Psoas muscle (tissue), 8 donors: ENCODE results near the gene LINGO3. TPM values are rescaled to one million over a fixed set of nuclear protein-coding genes. Genes with fewer than 3 reads are reported as not detected.

ENCODE experiments used
- ATAC-seq, 4 donors: fragments of 200-7000 bp; cut with Tn5 transposase; one replicate each; pipeline ENCODE4 v1.9.1; 2020; ENCODE audit warnings: moderate library complexity in 3 of 4, mild to moderate bottlenecking in 2 of 4
- DNase-seq, 2 donors: peaks; one replicate each; pipeline ENCODE4 v3.0.0-alpha.2; 2020
- H3K27ac ChIP-seq: fragments of 200-600 bp; one replicate; pipeline ENCODE4 v1.8.0; 2022
- H3K27me3 ChIP-seq, 3 donors: fragments of 200-600 bp in 1 of 3; one replicate each; pipeline versions ENCODE4 v1.6.1 to v1.8.0; 2013 to 2022; ENCODE audit warnings: low read length in 2 of 3, mild to moderate bottlenecking in 2 of 3, moderate library complexity in 1 of 3; ENCODE audit not compliant: insufficient read depth in 3 of 3
- H3K36me3 ChIP-seq, 2 donors: fragments of 200-600 bp in 1 of 2; one replicate each; pipeline versions ENCODE4 v1.6.1 to v1.8.0; 2013 to 2022; ENCODE audit warnings: low read depth in 1 of 2, mild to moderate bottlenecking in 1 of 2, moderate library complexity in 1 of 2; ENCODE audit not compliant: insufficient read depth in 1 of 2
- H3K4me1 ChIP-seq: fragments of 200-600 bp; one replicate; pipeline ENCODE4 v1.8.0; 2022
- H3K4me3 ChIP-seq: fragments of 200-600 bp; one replicate; pipeline ENCODE4 v1.8.0; 2022; ENCODE audit warnings: mild to moderate bottlenecking
- H3K9me3 ChIP-seq: fragments of 200-600 bp; one replicate; pipeline ENCODE4 v1.8.0; 2022
- WGBS, 3 donors: extraction: QIAGEN DNeasy Blood & Tissue Kit; methylation state at CpG; one replicate each; pipeline versions ENCODE4 v1.1.6 to v1.1.7; 2013; 5-methylcytosine and 5-hydroxymethylcytosine counted together
- intact Hi-C, 2 donors: fragments of 100-400 bp; cut with DNase I; formaldehyde crosslinking; loops; one replicate each; pipeline versions ENCODE4 v1.11.0 to v1.14.2; 2022
- polyA plus RNA-seq, 3 donors: library from polyadenylated mRNA; stranded (reverse); fragments of 200-250 nt; gene quantifications; one replicate each; pipeline ENCODE4 v1.2.3, GENCODE V29; 2013
- total RNA-seq, 4 donors: library from RNA; stranded (reverse); fragmentation: NEBNext Ultra II Directional in 2 of 4; extraction: Animal tissue kit (Norgen Biotek cat#: 25700) in 2 of 4; gene quantifications; one replicate each; pipeline versions ENCODE4 v1.2.1 to v1.2.4, GENCODE V29; 2021 to 2023
- TF ChIP-seq, protein P1 (sequence below): fragments of 200-600 bp; IDR thresholded peaks from one replicate; pipeline ENCODE4 v1.8.0; 2022; ENCODE audit warnings: antibody characterized with exemption
- donor health status: healthy with polysubstance abuse.
- donor health status: DM: no; HTN: no; CAD: no; lungs with moderate emphysema.
- donor health status: Bipolar disorder and iron deficiency.
- donor health status: healthy.
- donor health status: DM: yes; HTN: yes; CAD: no.
- donor health status: DM: no; HTN: no; CAD: no.
- donor health status: DM: no; HTN: no; CAD: no.
- donor health status: DM: yes; HTN: yes; CAD: no.

LINGO3 gene
- total and polyA plus RNA-seq, 7 donors = 0.04 TPM; not detected in 6

DNA sequence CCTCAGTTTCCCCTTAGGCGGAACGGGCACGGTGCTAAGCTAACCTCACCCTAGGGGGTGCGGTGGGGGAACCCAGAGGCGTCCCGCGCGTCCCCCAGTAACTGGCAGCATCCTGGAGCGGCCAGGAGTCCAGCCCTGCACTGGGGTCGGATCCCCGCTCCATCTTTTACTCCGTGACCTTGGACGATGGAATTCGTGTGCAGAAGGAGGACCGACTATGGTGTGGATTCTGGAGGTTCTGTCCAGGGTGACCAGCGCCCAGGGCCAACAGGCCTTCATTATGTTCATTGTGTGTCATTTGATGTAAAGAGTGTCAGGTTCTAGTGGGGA is 21.2 kb upstream of the LINGO3 start:
- no peaks in the 10 kb centered on the region for H3K9me3 ChIP-seq
- intact Hi-C loops = loop anchor here in 1 of 2 donors (5.0 kb wide), 1 partner anchor 92 kb away; the partner anchor contains the start of genes PLEKHJ1 and SF3A2
- H3K36me3 ChIP-seq = peaks cover 0 to 20% of the 10 kb centered on the region in 2 donors
- H3K4me1 ChIP-seq = peaks cover 53% of the 10 kb centered on the region
- DNase-seq (no peak), ATAC-seq (no peak)
- H3K27ac ChIP-seq = peak overlapping the region; percentile 84
- 1 to 3% (median 2%) methylated on average over 16 of the region's 16 CpGs for WGBS, 3 donors
- peak overlapping the region; percentile 93 for H3K4me3 ChIP-seq
- no peaks in the 10 kb centered on the region for H3K27me3 ChIP-seq
- TF ChIP-seq, protein P1, sequence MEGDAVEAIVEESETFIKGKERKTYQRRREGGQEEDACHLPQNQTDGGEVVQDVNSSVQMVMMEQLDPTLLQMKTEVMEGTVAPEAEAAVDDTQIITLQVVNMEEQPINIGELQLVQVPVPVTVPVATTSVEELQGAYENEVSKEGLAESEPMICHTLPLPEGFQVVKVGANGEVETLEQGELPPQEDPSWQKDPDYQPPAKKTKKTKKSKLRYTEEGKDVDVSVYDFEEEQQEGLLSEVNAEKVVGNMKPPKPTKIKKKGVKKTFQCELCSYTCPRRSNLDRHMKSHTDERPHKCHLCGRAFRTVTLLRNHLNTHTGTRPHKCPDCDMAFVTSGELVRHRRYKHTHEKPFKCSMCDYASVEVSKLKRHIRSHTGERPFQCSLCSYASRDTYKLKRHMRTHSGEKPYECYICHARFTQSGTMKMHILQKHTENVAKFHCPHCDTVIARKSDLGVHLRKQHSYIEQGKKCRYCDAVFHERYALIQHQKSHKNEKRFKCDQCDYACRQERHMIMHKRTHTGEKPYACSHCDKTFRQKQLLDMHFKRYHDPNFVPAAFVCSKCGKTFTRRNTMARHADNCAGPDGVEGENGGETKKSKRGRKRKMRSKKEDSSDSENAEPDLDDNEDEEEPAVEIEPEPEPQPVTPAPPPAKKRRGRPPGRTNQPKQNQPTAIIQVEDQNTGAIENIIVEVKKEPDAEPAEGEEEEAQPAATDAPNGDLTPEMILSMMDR = no peak

DNA sequence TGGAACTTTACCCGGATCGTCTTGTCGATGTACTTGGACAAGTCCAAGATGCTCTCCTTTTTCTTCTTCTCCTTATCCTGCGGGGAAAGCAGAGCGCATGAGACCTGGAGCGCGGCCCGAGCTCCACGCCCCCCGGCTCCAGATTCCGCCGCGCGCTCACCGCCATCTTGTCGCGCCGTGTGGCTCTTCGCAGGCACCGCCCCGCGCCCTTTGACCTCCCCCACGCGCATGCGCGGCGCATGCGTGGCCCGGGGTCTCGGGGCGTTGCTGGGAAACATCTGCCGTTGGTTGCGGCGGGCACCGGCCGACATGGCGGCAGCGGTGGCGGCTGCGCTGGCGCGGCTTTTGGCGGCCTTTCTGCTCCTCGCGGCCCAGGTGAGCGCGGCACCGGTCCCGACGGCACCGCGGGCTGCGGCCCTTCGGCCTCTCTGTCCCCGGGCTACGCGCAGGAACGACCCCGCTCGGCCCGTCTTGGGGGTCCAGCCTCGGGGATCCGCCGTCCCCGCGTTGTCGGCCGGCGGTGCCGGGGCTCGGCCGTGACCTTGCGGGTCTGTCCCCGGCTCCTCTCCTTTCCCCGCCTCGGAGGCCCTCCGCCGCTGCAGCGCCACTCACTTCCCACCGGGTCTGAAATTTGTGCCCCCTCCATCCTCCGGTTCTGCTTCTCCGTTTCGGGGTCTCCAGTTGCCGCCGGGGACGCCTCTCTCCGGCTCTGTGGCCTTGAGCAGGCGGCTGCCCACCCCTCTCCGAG is 20.6 kb upstream of the LINGO3 start, which contains the start of the genes LSM7 and SPPL2B:
TSS of gene LSM7 (minus strand) at position 186 of the 748 bp plus-strand sequence. CDS start at position 166, 20 bp downstream.
TSS of gene SPPL2B (plus strand) at position 284 of the 748 bp plus-strand sequence. CDS start at position 310, 26 bp downstream.
- H3K4me3 ChIP-seq = peak within 1 kb of the TSS; percentile 93
- peak; percentile 92 to 96 for DNase-seq
- TF ChIP-seq, protein P1 = no peak
- peaks cover 49% of the 10 kb centered on the region for H3K4me1 ChIP-seq
- peak; percentile 75 to 83 (median 78) for ATAC-seq
- peaks cover 0 to 24% of the 10 kb centered on the region in 2 donors for H3K36me3 ChIP-seq
- H3K27me3 ChIP-seq = no peaks in the 10 kb centered on the region
- H3K27ac ChIP-seq = peak within 1 kb of the TSS; percentile 84
- 0 to 1% (median 0%) methylated on average over 75 to 89 of the region's 89 CpGs for WGBS, 3 donors
- H3K9me3 ChIP-seq = no peaks in the 10 kb centered on the region
- intact Hi-C loops = loop anchor here in 1 of 2 donors (5.0 kb wide), 1 partner anchor 91 kb away; the partner anchor contains the start of genes PLEKHJ1 and SF3A2

DNA sequence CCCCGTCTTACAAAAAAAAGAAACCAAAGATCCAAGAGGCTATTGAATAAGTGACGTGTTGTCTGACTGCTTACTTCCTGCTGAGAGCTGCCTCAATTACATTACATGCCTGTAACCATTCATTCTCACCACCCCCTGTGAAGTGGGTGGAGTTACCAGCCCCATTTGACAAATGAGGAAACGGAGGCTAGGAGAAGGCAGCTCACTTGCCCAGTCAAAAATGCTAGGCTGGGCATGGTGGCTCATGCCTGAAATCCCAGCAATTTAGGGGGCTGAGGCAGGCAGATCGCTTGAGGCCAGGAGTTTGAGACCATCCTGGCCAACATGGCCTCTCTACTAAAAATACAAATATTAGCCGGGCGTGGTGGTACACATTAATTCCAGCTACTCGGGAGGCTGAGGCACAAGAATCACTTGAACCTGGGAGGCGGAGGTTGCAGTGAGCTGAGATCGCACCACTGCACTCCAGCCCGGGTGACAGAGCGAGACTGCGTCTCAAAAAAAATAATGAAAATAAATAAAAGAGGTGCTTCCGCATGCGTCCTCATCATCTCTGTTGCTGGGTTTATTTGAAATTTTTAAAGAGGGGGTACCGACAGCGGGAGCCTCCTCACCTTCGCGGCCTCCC is 19.9 kb upstream of the LINGO3 start:
- ATAC-seq = no peak
- intact Hi-C loops = loop anchor here in 1 of 2 donors (5.0 kb wide), 1 partner anchor 91 kb away; the partner anchor contains the start of genes PLEKHJ1 and SF3A2
- peak overlapping the region; percentile 93 for H3K4me3 ChIP-seq
- H3K9me3 ChIP-seq = no peaks in the 10 kb centered on the region
- H3K27ac ChIP-seq = peak overlapping the region; percentile 84
- H3K4me1 ChIP-seq = peaks cover 44% of the 10 kb centered on the region
- peaks cover 0 to 31% of the 10 kb centered on the region in 2 donors for H3K36me3 ChIP-seq
- DNase-seq = no peak
- TF ChIP-seq, protein P1 = no peak
- H3K27me3 ChIP-seq = no peaks in the 10 kb centered on the region
- 1% methylated on average over 18 of the region's 18 CpGs for WGBS, 3 donors

DNA sequence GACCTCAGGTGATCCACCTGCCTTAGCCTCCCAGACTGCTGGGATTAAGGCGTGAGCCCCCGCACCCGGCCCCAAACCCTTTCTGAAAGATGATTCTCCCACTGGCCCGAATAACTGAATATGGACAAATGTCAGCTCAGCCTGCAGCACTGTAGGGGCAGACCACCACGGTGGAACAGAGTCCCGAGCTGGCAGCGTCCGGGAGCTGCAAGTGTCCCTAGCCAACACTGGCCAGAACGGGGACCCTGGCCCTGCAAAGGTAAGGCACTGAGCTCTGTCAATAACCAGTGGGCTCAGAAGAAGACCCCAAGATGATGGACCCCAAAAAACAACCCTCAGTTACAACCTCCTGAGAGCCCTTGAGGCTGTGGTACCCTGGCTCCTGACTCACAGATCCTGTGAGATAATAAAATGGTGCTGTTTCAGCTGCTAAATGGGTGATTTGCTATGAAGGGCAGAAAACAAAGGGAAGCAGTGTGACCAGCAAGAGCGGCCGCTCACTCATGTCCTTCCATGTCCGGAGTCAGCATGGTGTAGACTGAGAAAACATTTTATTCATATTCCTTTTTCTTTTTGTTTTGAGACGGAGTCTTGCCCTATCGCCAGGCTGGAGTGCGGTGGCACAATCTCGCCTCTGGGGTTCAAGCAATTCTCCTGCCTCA is 18.9 kb upstream of the LINGO3 start:
- ATAC-seq = no peak
- WGBS, 3 donors = 83 to 87% (median 87%) methylated on average over 16 of the region's 16 CpGs
- H3K27me3 ChIP-seq = no peaks in the 10 kb centered on the region
- H3K9me3 ChIP-seq = no peaks in the 10 kb centered on the region
- intact Hi-C loops = loop anchor here in 1 of 2 donors (5.0 kb wide), 1 partner anchor 90 kb away; the partner anchor contains the start of genes PLEKHJ1 and SF3A2
- H3K27ac ChIP-seq = peak overlapping the region; percentile 84
- TF ChIP-seq, protein P1 = no peak
- H3K36me3 ChIP-seq = peaks cover 0 to 38% of the 10 kb centered on the region in 2 donors
- peaks cover 35% of the 10 kb centered on the region for H3K4me1 ChIP-seq
- no peak for DNase-seq
- H3K4me3 ChIP-seq = peak overlapping the region; percentile 93
